ENCODE measurements around the gene KIAA1328.
"Not testable (repeated sequence)": the region's sequence is repeated elsewhere in the genome, so short reads cannot be mapped to it uniquely, and the experiment has no call there.

Gene KIAA1328

DNA sequence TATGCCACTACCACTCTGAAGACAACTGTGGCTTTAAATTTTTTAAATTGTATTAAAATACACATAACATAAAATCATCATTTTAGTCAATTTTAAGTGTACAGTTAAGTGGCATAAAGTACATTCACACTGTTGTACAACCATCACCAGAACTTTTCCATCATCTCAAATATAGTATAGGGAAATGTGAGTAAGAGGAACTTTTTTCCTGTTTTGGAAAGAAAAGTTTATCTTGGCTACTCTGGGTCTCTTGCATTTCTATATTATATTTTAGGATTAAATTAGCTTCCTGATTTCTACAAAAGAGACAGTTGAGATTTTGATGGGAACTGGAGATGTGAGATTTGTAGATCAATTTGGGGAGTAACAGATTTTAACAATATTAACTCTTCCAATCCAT is 3.4 kb upstream of the KIAA1328 start:
- DNase-seq (ENCODE audit: low read depth in 2 of 2) = no peak

DNA sequence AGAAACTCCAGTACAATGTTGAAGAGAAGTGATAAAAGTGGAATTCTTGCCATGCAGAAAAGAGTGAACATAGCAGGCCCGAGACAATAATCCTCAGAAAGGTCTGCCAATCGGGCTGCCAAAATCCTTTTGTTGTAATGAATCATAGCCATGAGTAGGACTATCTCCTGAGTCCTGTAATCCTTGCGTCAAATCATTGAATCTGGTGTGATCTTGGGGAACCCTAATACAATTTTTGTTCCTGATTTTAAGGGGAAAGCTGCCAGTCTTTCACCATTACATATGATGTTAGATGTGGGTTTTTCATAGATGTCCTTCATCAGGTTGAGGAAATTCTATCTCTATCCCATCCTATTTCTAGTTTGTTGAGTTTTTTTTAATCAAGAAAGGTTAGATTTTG is 2.4 kb upstream of the KIAA1328 start:
- no peak for DNase-seq (ENCODE audit: low read depth in 2 of 2)

DNA sequence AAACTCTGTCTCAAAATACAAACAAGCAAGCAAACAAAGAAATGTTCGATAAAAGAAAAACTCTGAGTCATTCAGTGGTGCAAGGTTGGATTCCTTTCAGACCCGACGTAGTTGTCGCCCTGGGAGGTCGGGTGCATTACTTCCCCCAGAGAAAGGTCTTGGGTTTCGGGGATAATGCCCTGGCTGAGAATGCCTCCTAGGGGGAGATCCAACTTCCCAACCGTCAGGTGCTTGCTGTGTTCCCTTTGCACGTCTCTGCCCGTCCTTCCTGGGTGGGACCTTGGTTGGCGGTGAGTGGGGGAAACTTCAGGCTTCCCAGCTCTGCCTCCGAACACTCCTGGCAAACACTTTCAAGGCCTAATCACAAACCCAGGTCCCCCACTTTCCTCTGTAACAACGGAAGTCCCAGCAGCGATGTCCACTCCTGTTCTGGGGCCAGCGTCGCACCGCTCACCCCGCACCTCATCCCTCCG is 734 bp upstream of the KIAA1328 start:
- DNase-seq (ENCODE audit: low read depth in 2 of 2) = no peak

- no peak for DNase-seq (ENCODE audit: low read depth in 2 of 2)
Observed at GRCh38 chr18:36829362-36830157, 633 bp downstream of the KIAA1328 start.

DNA sequence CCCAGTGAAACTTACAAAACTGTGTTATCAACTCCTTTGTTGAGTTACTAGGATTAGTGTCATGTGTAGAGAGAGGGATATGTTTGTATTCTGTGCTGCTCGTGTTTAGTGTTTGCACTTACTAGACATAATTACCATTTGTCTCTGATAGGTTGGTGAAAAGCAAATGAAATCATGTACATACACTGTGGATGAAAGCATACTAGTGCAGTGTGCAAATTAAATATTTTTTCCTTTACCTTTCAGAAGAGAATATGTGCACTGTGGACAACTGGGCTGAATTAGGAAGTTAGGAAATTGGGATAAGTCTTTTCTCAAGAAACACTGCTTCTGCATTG is 1.2 kb downstream of the KIAA1328 start:
- no peak for DNase-seq (ENCODE audit: low read depth in 2 of 2)

- DNase-seq (ENCODE audit: low read depth in 2 of 2) = no peak
Observed at GRCh38 chr18:36831139-36831538, 2.2 kb downstream of the KIAA1328 start.

DNA sequence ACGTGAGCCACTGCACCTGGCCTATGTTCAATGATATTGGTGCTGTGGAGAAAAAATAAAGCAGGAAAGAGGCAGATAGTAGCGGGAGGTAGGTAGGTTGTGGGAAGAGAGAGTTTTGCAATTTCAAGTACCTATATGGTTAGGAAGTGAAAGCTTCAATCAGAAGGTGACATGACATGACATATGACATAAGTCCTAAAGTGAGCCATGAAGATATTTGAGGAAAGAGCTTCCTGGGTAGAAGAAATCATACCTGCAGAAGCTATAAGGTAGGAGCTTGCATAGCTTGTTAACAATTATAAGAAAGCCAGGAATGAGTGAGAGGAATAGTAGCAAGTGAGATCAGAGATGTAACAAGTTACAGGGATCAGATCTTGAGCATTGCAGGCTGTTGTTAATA is 4.2 kb downstream of the KIAA1328 start:
- no peak for DNase-seq (ENCODE audit: low read depth in 2 of 2)

DNA sequence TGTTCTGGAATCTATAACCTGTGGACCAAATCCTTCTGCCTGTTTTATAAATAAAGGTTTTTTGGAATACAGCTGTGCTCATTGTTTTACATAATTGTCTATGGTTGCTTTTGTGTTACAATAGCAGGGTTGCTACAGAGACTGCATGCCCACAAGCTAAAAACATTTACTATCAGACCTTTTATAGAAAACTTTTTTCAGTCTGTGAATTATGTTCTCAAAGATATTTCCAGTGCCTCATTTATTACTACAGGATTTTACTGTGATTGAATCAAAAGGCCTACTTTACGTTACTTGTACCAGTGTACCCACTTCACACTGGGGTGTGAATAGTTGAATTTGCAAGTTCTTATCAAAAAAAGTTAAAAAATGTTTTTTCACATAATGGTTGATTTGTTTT is 7.0 kb downstream of the KIAA1328 start:
- DNase-seq (ENCODE audit: low read depth in 2 of 2) = no peak

GRCh38 chr18:36839835-36840234 is 10.9 kb downstream of the KIAA1328 start:
- no peak for DNase-seq (ENCODE audit: low read depth in 2 of 2)

- no peak for DNase-seq (ENCODE audit: low read depth in 2 of 2)
Observed at GRCh38 chr18:36843199-36843598, 14.3 kb downstream of the KIAA1328 start.

DNA sequence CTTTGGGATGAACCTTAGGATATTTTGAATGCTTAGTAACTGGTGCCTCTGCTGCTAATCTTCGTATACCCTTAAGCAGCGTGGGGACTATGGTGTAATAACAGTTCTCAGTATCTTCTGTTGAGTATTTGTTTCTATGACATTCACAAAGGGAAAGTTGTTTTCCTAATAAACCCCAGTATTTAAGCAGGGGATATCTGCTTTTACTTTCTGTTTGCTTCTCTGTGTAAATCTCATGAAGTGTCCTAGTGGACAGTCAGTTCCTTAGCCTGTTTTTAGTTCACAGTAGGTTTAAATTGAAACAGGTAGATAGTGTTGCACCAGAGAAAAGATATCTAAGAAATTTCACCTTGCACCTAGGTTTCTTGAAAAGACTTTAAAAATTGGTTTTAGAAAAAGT is 14.9 kb downstream of the KIAA1328 start:
- DNase-seq (ENCODE audit: low read depth in 2 of 2) = no peak

GRCh38 chr18:36848609-36849008 is 19.7 kb downstream of the KIAA1328 start:
- DNase-seq (ENCODE audit: low read depth in 2 of 2) = no peak

DNA sequence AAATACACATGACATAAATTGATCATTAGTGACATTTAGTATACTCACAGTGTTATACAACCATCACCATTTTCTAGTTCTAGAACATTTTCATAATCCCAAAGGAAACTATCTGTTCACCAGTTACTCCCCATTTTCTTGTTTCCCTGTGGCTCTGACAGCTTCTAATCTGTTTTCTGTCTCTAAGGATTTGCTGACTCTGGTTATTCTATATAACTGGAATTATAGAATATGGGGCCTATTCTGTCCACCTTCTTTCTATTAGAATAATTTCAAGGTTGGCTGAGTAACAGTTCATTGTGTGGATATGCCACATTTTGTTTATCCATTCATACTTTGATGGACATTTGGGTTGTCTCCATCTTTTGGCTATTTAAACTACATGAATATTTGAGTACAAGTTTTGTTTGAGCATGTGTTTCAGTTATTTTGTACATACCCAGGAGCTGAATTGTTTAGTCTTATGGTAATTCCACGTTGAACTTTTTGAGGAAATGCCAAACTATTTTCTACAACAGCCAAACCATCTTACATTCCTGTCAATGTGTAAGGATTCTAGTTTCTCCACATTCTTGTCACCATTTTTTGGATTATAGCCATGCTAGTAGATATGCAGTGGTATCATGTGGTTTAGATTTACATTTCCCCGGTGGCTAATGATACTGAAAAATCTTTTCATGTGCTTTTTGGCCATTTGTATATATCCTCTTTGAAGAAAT is 20.5 kb downstream of the KIAA1328 start:
- no peak for DNase-seq (ENCODE audit: low read depth in 2 of 2)

DNA sequence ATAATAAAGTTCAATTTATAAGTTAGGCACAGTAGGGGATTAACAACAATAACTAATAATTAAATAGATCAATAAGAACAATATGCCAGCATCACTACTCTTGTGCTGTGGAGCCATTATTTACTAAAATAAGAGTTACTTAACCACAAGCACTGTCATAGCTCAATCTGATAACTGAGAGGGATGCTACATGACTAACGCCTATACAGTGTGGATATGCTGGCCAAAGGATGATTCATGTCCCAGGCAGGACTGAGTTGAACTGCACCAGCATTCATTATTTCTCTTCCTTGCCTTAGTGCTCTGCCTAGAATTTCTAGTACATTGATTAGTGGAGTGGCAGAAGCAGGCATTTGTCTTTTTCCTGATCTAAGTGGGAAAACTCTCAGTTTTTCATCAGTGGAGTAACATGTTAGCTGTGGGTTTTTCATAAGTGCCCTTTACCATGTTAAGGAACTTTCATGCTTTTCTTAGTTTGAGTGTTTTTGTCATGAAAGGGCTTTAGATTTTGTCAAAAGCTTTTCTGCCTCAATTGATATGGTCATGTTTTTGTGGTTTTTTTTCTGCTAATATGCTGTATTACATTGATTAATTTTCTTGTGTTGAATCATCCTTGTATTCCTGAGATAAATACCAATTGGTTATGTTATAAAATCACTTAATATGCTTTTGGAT is 21.7 kb downstream of the KIAA1328 start:
- peak in 1 of 2 donors; percentile 4 for DNase-seq (ENCODE audit: low read depth in 2 of 2)

DNA sequence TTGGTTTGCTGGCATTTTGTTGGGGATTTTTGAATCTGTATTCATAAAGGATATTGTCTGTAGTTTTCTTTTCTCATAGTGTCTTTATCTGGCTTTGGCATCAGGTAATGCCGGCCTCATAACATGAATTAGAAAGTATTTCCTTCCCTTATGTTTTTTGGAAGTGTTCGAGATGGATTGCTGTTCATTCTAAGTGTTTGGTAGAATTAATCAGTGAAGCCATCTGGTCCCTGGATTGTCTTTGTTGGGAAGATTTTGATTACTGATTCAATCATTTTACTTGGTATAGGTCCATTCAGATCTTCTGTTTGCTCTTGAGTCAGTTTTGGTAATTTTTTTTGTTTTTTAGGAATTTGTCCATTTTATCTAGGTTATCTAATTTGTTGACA is 22.3 kb downstream of the KIAA1328 start:
- no peak for DNase-seq (ENCODE audit: low read depth in 2 of 2)

- DNase-seq (ENCODE audit: low read depth in 2 of 2) = no peak
Observed at GRCh38 chr18:36856815-36857214, 27.9 kb downstream of the KIAA1328 start.

DNA sequence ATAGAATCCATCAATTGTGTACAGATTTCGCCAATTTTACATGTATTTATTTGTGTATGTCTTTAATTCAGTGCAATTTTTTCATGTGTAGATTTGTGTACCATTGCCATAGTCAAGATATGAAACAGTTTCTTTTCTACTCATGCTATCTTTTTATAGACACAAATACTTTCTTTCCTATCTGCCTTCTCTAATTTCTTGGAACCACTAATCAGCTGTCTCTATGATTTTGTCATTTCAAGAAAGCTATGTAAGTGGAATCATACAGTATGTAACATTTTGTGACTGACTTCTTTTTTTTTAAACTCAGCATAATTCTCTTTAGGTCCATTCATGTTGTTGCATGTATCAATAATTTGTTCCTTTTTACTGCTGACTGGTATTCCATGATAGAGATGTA is 33.3 kb downstream of the KIAA1328 start:
- DNase-seq (ENCODE audit: low read depth in 2 of 2) = no peak

GRCh38 chr18:36867056-36867455 is 38.1 kb downstream of the KIAA1328 start:
- DNase-seq (ENCODE audit: low read depth in 2 of 2) = no peak

GRCh38 chr18:36871801-36872200 is 42.9 kb downstream of the KIAA1328 start:
- no peak for DNase-seq (ENCODE audit: low read depth in 2 of 2)

DNA sequence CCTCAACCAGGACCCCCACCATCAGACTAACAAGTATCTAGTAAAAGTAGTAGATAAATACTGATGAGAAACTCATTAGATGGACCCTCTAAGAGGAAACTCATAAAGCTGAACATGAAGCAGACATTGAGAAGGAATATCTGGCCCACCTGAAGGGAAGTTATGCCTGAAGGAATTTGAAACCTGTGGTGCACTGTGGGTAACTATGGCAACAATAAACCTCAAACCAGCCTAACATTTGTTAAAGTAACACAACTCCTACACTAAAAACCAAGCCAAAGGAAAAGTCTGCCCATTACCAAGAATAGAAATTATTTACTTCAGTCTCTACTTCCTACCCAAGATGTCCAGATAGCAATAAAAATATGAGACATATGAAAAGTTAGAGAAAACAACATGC is 43.4 kb downstream of the KIAA1328 start:
- no peak for DNase-seq (ENCODE audit: low read depth in 2 of 2)

DNA sequence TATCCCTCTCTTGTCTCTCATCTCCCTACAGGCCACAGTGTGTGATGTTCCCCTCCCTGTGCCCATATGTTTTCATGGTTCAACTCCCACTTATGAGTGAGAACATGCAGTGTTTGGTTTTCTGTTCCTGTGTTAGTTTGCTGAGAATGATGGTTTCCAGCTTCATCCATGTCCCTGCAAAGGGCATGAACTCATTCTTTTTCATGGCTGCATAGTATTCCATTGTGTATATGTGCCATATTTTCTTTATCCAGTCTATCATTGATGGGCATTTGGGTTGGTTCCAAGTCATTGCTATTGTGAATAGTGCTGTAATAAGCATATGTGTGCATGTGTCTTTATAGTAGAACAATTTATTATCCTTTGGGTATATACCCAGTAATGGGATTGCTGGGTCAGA is 44.9 kb downstream of the KIAA1328 start:
- DNase-seq (ENCODE audit: low read depth in 2 of 2) = not testable (repeated sequence)

- DNase-seq (ENCODE audit: low read depth in 2 of 2) = not testable (repeated sequence)
Observed at GRCh38 chr18:36879796-36880195, 50.9 kb downstream of the KIAA1328 start.

DNA sequence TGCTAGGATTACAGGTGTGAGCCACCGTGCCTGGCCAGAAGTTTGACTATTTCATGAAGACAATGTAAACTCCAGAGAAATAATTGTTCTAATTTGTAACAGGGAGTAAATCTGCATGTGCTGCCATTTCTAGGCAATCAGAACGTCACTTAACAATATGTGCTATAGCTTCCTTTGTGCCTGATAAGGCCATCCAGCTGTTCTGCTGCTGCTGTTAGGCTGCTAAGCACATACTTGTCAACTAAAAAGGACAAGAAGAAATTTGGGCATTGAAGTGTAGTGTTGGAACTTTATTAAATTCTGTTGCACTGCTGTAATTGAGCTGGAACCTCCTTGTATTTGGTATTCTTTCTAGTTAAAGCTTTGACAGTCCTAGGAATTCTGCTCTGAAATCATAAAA is 57.1 kb downstream of the KIAA1328 start:
- no peak for DNase-seq (ENCODE audit: low read depth in 2 of 2)

Data from stimulated activated CD4-positive, alpha-beta T cell treated with anti-CD3 and anti-CD28 coated beads, Interleukin-4, amount 100 ng/mL, for 48 hours (primary cell).